Measurements from ENCODE around the gene PNMT. TPM values are rescaled to one million over a fixed set of nuclear protein-coding genes. Genes with fewer than 3 reads are reported as not detected.
"Not testable (repeated sequence)": the region's sequence is repeated elsewhere in the genome, so short reads cannot be mapped to it uniquely, and the experiment has no call there.

The PNMT gene
- total RNA-seq, 1 donor from 2014 or later: not detected

DNA sequence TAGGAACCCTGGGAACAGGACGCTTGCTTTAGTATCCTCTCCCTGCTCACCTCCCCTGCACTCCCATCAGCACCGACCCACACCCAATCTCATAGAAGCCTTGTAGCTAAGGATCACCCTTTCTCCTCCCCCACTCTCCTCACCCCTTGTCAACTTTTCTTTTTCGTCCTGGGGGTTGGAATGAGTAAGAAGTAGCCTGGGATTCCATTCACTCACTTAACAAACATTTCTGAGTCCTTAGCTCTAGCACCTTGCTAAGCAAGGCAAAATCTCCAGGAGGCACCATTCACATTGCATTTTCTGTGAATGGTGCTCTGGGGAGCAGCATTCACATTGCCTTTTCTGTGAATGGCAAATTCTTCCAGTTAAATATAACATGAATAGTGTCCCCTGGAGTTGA lies 20.7 kb downstream of the PNMT start:
- no peak for FAIRE-seq
- Histone ChIP-seq H3K27me3 (ENCODE audit: control insufficient read depth, insufficient read depth, low read length) (no peaks in the 10 kb centered on the region), H3K4me3 (ENCODE audit: low read depth, low read length) (peak overlapping the region; percentile 48), H3K36me3 (ENCODE audit: control insufficient read depth, insufficient read depth, low read length) (peaks cover 2% of the 10 kb centered on the region)
- DNase-seq (ENCODE audit: low read depth): no peak
- no peak for TF ChIP-seq CTCF (IDR thresholded peaks at IDR 0.05; ENCODE audit: insufficient read depth, low read length, severe bottlenecking)

GRCh38 chr17:39694593-39694992 lies 26.3 kb downstream of the PNMT start:
- Histone ChIP-seq H3K4me3 (ENCODE audit: low read depth, low read length) (no peak overlapping the region), H3K27me3 (ENCODE audit: control insufficient read depth, insufficient read depth, low read length) (no peaks in the 10 kb centered on the region), H3K36me3 (ENCODE audit: control insufficient read depth, insufficient read depth, low read length) (peaks cover 1% of the 10 kb centered on the region)
- TF ChIP-seq CTCF (IDR thresholded peaks at IDR 0.05; ENCODE audit: insufficient read depth, low read length, severe bottlenecking): no peak
- no peak for DNase-seq (ENCODE audit: low read depth)
- no peak for FAIRE-seq

GRCh38 chr17:39695089-39695474 lies 26.8 kb downstream of the PNMT start:
- H3K4me3 ChIP-seq (ENCODE audit: low read depth, low read length): no peak overlapping the region
- FAIRE-seq (no peak), DNase-seq (ENCODE audit: low read depth) (no peak)
- H3K36me3 ChIP-seq (ENCODE audit: control insufficient read depth, insufficient read depth, low read length): peaks cover 1% of the 10 kb centered on the region
- H3K27me3 ChIP-seq (ENCODE audit: control insufficient read depth, insufficient read depth, low read length): no peaks in the 10 kb centered on the region
- TF ChIP-seq CTCF (IDR thresholded peaks at IDR 0.05; ENCODE audit: insufficient read depth, low read length, severe bottlenecking): no peak

DNA sequence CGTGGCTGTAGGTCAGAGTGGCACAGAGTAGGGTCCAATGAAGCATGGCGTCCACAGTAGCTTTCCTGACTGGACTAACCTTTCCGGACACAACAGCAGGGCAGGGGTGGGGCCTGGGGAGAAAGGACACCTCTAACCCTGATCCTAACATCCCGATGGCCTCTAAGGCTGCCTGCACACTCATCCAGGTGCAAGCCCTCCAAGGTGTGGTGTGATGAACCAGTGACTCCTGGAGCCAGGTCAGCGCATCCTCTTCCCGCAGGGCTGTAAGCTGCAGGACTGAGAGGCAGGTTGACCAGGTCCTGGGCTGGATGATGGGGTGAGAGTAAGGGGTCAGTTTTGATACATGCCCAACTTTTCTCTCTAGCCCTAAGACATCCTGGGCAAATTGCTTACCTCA lies 28.5 kb downstream of the PNMT start:
- DNase-seq (ENCODE audit: low read depth) (no peak), FAIRE-seq (no peak)
- H3K27me3 ChIP-seq (ENCODE audit: control insufficient read depth, insufficient read depth, low read length): no peaks in the 10 kb centered on the region
- TF ChIP-seq CTCF (IDR thresholded peaks at IDR 0.05; ENCODE audit: insufficient read depth, low read length, severe bottlenecking): no peak
- no peak overlapping the region for H3K4me3 ChIP-seq (ENCODE audit: low read depth, low read length)
- H3K36me3 ChIP-seq (ENCODE audit: control insufficient read depth, insufficient read depth, low read length): peaks cover 1% of the 10 kb centered on the region

DNA sequence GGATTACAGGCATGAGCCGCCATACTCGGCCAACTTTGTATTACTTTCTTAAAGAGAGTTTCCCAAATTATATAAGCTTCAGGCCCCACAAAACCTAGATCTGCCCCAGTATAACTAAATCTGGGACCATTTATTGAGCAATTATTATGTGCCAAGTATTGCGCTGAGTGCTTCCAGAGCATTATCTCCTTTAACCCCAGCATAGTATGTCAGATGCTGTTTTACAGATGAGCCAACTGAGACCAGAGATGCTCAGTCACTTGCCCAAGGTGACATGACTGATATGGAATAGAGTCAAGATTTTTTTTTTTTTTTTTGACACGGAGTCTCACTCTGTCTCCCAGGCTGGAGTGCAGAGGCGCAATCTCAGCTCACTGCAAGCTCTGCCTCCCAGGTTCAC lies 29.7 kb downstream of the PNMT start:
- no peak overlapping the region for H3K4me3 ChIP-seq (ENCODE audit: low read depth, low read length)
- DNase-seq (ENCODE audit: low read depth): no peak
- FAIRE-seq: no peak
- H3K27me3 ChIP-seq (ENCODE audit: control insufficient read depth, insufficient read depth, low read length): no peaks in the 10 kb centered on the region
- H3K36me3 ChIP-seq (ENCODE audit: control insufficient read depth, insufficient read depth, low read length): peaks cover 1% of the 10 kb centered on the region
- TF ChIP-seq CTCF (IDR thresholded peaks at IDR 0.05; ENCODE audit: insufficient read depth, low read length, severe bottlenecking): no peak

GRCh38 chr17:39699157-39699817 lies 31.0 kb downstream of the PNMT start:
- not testable (repeated sequence) for FAIRE-seq; H3K27me3 ChIP-seq (ENCODE audit: control insufficient read depth, insufficient read depth, low read length); DNase-seq (ENCODE audit: low read depth); H3K36me3 ChIP-seq (ENCODE audit: control insufficient read depth, insufficient read depth, low read length)
- H3K4me3 ChIP-seq (ENCODE audit: low read depth, low read length): peak overlapping the region; percentile 81
